ENCODE measurements around the gene ZNF772.

The ZNF772 gene

DNA sequence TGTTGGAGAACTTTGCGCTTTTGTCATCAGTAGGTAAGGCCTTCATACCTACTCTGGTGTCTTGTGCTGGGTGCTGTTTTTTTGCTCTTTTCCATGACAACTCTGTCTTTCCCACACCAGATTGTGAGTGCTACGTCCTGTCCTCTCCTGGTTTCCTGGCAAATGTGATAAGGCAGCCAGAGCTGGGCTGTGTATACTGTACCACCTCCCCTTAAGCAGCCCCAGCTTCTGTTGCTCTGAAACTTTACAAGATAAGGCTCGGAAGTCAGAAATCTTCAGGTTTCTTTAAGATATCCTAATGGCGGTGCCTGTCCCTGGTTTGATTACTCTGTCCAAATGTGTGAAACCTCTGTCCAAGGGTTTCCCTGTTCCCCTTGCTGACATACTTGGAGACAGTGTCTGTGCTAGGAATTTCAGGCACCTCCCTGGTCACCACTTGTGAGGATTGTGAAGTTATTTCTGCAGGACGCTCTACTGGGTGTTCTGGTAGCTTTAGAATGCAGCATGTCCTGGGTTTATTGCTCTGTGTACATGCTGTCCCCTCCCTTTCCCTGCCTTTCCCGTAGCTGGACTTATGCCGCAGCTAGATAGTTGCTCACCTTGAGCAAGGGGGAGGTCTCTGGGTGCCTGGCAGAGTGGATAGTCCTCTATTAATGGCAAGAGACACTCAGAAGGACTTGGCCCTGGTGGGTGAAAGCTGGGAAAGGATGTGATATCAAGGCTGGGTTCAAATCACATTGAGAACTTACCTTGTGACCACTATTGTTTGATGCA, 35.2 kb downstream of the ZNF772 start:
- H2BK12ac ChIP-seq (ENCODE audit: low read length in 2 of 2) = no peak overlapping the region
- H3K14ac ChIP-seq (ENCODE audit: low read length in 2 of 2) = no peak overlapping the region
- no peak overlapping the region for H3K23ac ChIP-seq (ENCODE audit: low read length in 2 of 2)
- WGBS = 79% methylated on average over 7 of the region's 7 CpGs
- H2BK120ac ChIP-seq (ENCODE audit: low read depth, low read length) = no peak overlapping the region
- no peak overlapping the region for H3K18ac ChIP-seq (ENCODE audit: low read depth in 1 of 2, low read length in 2 of 2)
- no peak overlapping the region for H4K8ac ChIP-seq (ENCODE audit: low read length)
- H2AFZ ChIP-seq (ENCODE audit: low read depth, low read length) = no peak overlapping the region
- H3K4me1 ChIP-seq (ENCODE audit: control insufficient read depth, insufficient read depth, low read depth, low read length) = no peaks in the 10 kb centered on the region
- no peak for DNase-seq
- no peaks in the 10 kb centered on the region for H3K27me3 ChIP-seq (ENCODE audit: control insufficient read depth in 1 of 2, insufficient read depth in 1 of 2, low read length in 2 of 2)
- H2BK5ac ChIP-seq (ENCODE audit: low read depth, low read length, poor library complexity, severe bottlenecking) = no peak overlapping the region
- H3K9ac ChIP-seq (ENCODE audit: low read length) = no peak overlapping the region
- H3K4ac ChIP-seq (ENCODE audit: low read depth in 1 of 2, low read length in 2 of 2) = no peak overlapping the region
- peaks cover 54% of the 10 kb centered on the region for H3K79me1 ChIP-seq (replicated peaks; ENCODE audit: low read length, poor library complexity, severe bottlenecking)
- no peak overlapping the region for H3K27ac ChIP-seq (ENCODE audit: low read length, poor library complexity, severe bottlenecking)
- no peak overlapping the region for H3K4me2 ChIP-seq (ENCODE audit: low read length, poor library complexity, severe bottlenecking)
- no peak overlapping the region for H3K4me3 ChIP-seq (ENCODE audit: insufficient read depth in 1 of 2, low read depth in 1 of 2, low read length in 2 of 2)
- peaks cover 65 to 71% of the 10 kb centered on the region in 2 experiments for H3K36me3 ChIP-seq (ENCODE audit: control insufficient read depth in 1 of 2, insufficient read depth in 2 of 2, low read depth in 1 of 2, low read length in 2 of 2)
- peaks cover 54% of the 10 kb centered on the region for H3K9me3 ChIP-seq (ENCODE audit: control insufficient read depth, low read length)
- H4K91ac ChIP-seq (ENCODE audit: low read length) = no peak overlapping the region
- H2BK15ac ChIP-seq (ENCODE audit: low read depth, poor library complexity, severe bottlenecking) = no peak overlapping the region
- no peak overlapping the region for H2AK5ac ChIP-seq (ENCODE audit: low read length, severe bottlenecking)

DNA sequence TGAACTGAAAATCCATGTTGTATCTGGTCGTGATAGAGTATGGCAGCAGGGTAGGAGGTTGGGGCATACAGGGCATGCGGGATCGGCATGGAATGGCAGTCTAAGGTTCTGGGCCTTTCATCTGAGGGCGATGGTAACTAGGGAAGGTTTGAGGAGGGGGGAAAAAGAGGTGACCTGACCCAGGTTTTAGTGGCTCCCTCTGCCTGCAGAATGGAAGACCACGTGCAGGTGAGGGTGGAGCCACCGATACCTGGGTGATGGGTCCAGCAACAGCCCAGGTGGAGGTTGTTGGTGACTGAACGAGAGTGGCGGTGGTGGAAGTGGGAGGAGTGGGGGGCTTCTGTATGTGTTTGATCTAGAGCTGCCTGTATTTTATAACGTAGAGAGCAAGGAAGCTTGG, 38.4 kb downstream of the ZNF772 start:
- H3K27ac ChIP-seq (ENCODE audit: low read length, poor library complexity, severe bottlenecking) = no peak overlapping the region
- H3K27me3 ChIP-seq (ENCODE audit: control insufficient read depth in 1 of 2, insufficient read depth in 1 of 2, low read length in 2 of 2) = no peaks in the 10 kb centered on the region
- H3K4me2 ChIP-seq (ENCODE audit: low read length, poor library complexity, severe bottlenecking) = no peak overlapping the region
- WGBS = 96% methylated on average over 9 of the region's 9 CpGs
- H2BK15ac ChIP-seq (ENCODE audit: low read depth, poor library complexity, severe bottlenecking) = no peak overlapping the region
- H3K14ac ChIP-seq (ENCODE audit: low read length in 2 of 2) = no peak overlapping the region
- H2BK5ac ChIP-seq (ENCODE audit: low read depth, low read length, poor library complexity, severe bottlenecking) = no peak overlapping the region
- H3K9me3 ChIP-seq (ENCODE audit: control insufficient read depth, low read length) = peaks cover 26% of the 10 kb centered on the region
- H2BK120ac ChIP-seq (ENCODE audit: low read depth, low read length) = no peak overlapping the region
- H3K4me3 ChIP-seq (ENCODE audit: insufficient read depth in 1 of 2, low read depth in 1 of 2, low read length in 2 of 2) = no peak overlapping the region
- no peak overlapping the region for H3K23ac ChIP-seq (ENCODE audit: low read length in 2 of 2)
- no peak overlapping the region for H3K9ac ChIP-seq (ENCODE audit: low read length)
- no peak overlapping the region for H2AK5ac ChIP-seq (ENCODE audit: low read length, severe bottlenecking)
- H2AFZ ChIP-seq (ENCODE audit: low read depth, low read length) = no peak overlapping the region
- peaks cover 43% of the 10 kb centered on the region for H3K79me1 ChIP-seq (replicated peaks; ENCODE audit: low read length, poor library complexity, severe bottlenecking)
- DNase-seq = no peak
- H3K4ac ChIP-seq (ENCODE audit: low read depth in 1 of 2, low read length in 2 of 2) = no peak overlapping the region
- no peak overlapping the region for H4K91ac ChIP-seq (ENCODE audit: low read length)
- no peak overlapping the region for H2BK12ac ChIP-seq (ENCODE audit: low read length in 2 of 2)
- H3K36me3 ChIP-seq (ENCODE audit: control insufficient read depth in 1 of 2, insufficient read depth in 2 of 2, low read depth in 1 of 2, low read length in 2 of 2) = peaks cover 46 to 53% of the 10 kb centered on the region in 2 experiments
- no peak overlapping the region for H4K8ac ChIP-seq (ENCODE audit: low read length)
- H3K4me1 ChIP-seq (ENCODE audit: control insufficient read depth, insufficient read depth, low read depth, low read length) = peaks cover 2% of the 10 kb centered on the region
- no peak overlapping the region for H3K18ac ChIP-seq (ENCODE audit: low read depth in 1 of 2, low read length in 2 of 2)

DNA sequence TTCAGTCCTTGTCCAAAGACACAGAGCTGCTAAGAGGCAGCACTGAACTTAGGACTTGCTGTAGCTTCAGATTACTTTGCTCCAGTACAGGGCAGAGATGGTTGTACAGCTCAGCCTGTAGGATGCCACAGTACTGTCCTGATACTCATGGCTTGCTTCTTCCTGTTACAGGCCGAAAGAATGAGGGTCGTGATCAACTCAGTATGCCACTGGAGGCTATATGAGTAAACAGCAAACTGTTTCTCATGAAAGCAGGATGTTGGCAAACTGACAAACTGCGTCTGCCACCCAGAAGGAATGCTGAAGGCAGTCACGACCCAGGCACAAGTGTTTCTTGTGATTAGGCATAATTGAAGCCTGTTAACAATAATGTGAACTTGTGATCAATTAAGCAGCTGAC, 39.4 kb downstream of the ZNF772 start:
- peaks cover 36 to 44% of the 10 kb centered on the region in 2 experiments for H3K36me3 ChIP-seq (ENCODE audit: control insufficient read depth in 1 of 2, insufficient read depth in 2 of 2, low read depth in 1 of 2, low read length in 2 of 2)
- no peak overlapping the region for H3K18ac ChIP-seq (ENCODE audit: low read depth in 1 of 2, low read length in 2 of 2)
- H3K27me3 ChIP-seq (ENCODE audit: control insufficient read depth in 1 of 2, insufficient read depth in 1 of 2, low read length in 2 of 2) = no peaks in the 10 kb centered on the region
- peaks cover 16% of the 10 kb centered on the region for H3K9me3 ChIP-seq (ENCODE audit: control insufficient read depth, low read length)
- no peak overlapping the region for H3K23ac ChIP-seq (ENCODE audit: low read length in 2 of 2)
- no peak overlapping the region for H2BK5ac ChIP-seq (ENCODE audit: low read depth, low read length, poor library complexity, severe bottlenecking)
- no peak overlapping the region for H3K4me3 ChIP-seq (ENCODE audit: insufficient read depth in 1 of 2, low read depth in 1 of 2, low read length in 2 of 2)
- peaks cover 34% of the 10 kb centered on the region for H3K79me1 ChIP-seq (replicated peaks; ENCODE audit: low read length, poor library complexity, severe bottlenecking)
- no peak overlapping the region for H3K4ac ChIP-seq (ENCODE audit: low read depth in 1 of 2, low read length in 2 of 2)
- no peak overlapping the region for H2BK120ac ChIP-seq (ENCODE audit: low read depth, low read length)
- H2AFZ ChIP-seq (ENCODE audit: low read depth, low read length) = no peak overlapping the region
- H3K4me2 ChIP-seq (ENCODE audit: low read length, poor library complexity, severe bottlenecking) = no peak overlapping the region
- WGBS = 92% methylated on average over 3 of the region's 4 CpGs
- no peak overlapping the region for H4K8ac ChIP-seq (ENCODE audit: low read length)
- no peak overlapping the region for H3K9ac ChIP-seq (ENCODE audit: low read length)
- no peak overlapping the region for H2BK15ac ChIP-seq (ENCODE audit: low read depth, poor library complexity, severe bottlenecking)
- no peak for DNase-seq
- H3K27ac ChIP-seq (ENCODE audit: low read length, poor library complexity, severe bottlenecking) = no peak overlapping the region
- no peak overlapping the region for H3K14ac ChIP-seq (ENCODE audit: low read length in 2 of 2)
- H3K4me1 ChIP-seq (ENCODE audit: control insufficient read depth, insufficient read depth, low read depth, low read length) = peaks cover 2% of the 10 kb centered on the region
- H2AK5ac ChIP-seq (ENCODE audit: low read length, severe bottlenecking) = no peak overlapping the region
- no peak overlapping the region for H4K91ac ChIP-seq (ENCODE audit: low read length)
- no peak overlapping the region for H2BK12ac ChIP-seq (ENCODE audit: low read length in 2 of 2)

GRCh38 chr19:57436417-57436816, 40.9 kb downstream of the ZNF772 start:
- DNase-seq = no peak
- Histone ChIP-seq H3K4me1 (ENCODE audit: control insufficient read depth, insufficient read depth, low read depth, low read length) (peaks cover 2% of the 10 kb centered on the region), H3K79me1 (replicated peaks; ENCODE audit: low read length, poor library complexity, severe bottlenecking) (peaks cover 32% of the 10 kb centered on the region), H3K4me2 (ENCODE audit: low read length, poor library complexity, severe bottlenecking) (peak overlapping the region; percentile 85), H3K18ac (ENCODE audit: low read depth in 1 of 2, low read length in 2 of 2) (no peak overlapping the region), H2BK120ac (ENCODE audit: low read depth, low read length) (no peak overlapping the region), H4K91ac (ENCODE audit: low read length) (no peak overlapping the region), H2AFZ (ENCODE audit: low read depth, low read length) (no peak overlapping the region), H2BK15ac (ENCODE audit: low read depth, poor library complexity, severe bottlenecking) (no peak overlapping the region), H2BK12ac (ENCODE audit: low read length in 2 of 2) (no peak overlapping the region), H4K8ac (ENCODE audit: low read length) (no peak overlapping the region), H3K4me3 (ENCODE audit: insufficient read depth in 1 of 2, low read depth in 1 of 2, low read length in 2 of 2) (peak overlapping the region in 1 of 2 experiments; percentile 90), H2BK5ac (ENCODE audit: low read depth, low read length, poor library complexity, severe bottlenecking) (no peak overlapping the region), H3K27ac (ENCODE audit: low read length, poor library complexity, severe bottlenecking) (no peak overlapping the region), H3K9ac (ENCODE audit: low read length) (peak overlapping the region; percentile 83), H3K36me3 (ENCODE audit: control insufficient read depth in 1 of 2, insufficient read depth in 2 of 2, low read depth in 1 of 2, low read length in 2 of 2) (peaks cover 22 to 32% of the 10 kb centered on the region in 2 experiments), H3K4ac (ENCODE audit: low read depth in 1 of 2, low read length in 2 of 2) (no peak overlapping the region), H3K14ac (ENCODE audit: low read length in 2 of 2) (no peak overlapping the region), H3K23ac (ENCODE audit: low read length in 2 of 2) (no peak overlapping the region), H2AK5ac (ENCODE audit: low read length, severe bottlenecking) (no peak overlapping the region), H3K27me3 (ENCODE audit: control insufficient read depth in 1 of 2, insufficient read depth in 1 of 2, low read length in 2 of 2) (no peaks in the 10 kb centered on the region), H3K9me3 (ENCODE audit: control insufficient read depth, low read length) (peaks cover under 1% of the 10 kb centered on the region)
- WGBS = no CpG with 5 or more reads among the region's 1 CpG

All from mesenchymal stem cell (in vitro differentiated cells and primary cell).